ENCODE measurements around the gene CYP51A1.

DNA sequence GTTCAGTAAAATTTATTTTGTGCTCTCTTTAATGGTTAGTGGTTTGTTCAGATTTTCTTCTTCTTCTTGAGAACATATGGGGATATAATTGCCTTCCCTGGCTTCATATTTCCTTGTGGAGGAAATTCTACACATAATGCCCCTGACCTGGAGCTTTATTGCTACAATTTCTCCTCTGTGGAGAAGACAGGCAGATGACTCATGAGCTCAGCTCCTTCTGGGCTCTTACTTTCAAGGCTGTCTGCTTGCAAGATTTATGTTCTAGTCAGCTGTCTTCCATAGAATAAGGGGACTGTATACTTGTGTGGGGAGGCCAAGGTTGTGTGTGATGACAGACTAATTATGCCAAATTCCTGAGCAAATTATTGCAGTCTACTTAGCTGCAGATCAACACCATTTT, 43.1 kb upstream of the CYP51A1 start:
- TF ChIP-seq, protein P1, sequence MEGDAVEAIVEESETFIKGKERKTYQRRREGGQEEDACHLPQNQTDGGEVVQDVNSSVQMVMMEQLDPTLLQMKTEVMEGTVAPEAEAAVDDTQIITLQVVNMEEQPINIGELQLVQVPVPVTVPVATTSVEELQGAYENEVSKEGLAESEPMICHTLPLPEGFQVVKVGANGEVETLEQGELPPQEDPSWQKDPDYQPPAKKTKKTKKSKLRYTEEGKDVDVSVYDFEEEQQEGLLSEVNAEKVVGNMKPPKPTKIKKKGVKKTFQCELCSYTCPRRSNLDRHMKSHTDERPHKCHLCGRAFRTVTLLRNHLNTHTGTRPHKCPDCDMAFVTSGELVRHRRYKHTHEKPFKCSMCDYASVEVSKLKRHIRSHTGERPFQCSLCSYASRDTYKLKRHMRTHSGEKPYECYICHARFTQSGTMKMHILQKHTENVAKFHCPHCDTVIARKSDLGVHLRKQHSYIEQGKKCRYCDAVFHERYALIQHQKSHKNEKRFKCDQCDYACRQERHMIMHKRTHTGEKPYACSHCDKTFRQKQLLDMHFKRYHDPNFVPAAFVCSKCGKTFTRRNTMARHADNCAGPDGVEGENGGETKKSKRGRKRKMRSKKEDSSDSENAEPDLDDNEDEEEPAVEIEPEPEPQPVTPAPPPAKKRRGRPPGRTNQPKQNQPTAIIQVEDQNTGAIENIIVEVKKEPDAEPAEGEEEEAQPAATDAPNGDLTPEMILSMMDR (IDR thresholded peaks at IDR 0.05) = no peak
- no peak for TF ChIP-seq POLR2A (IDR thresholded peaks at IDR 0.05)

All from adrenal gland (tissue), 5 donors.